Measurements from ENCODE around the gene TRDN.
"Not testable (repeated sequence)": the region's sequence is repeated elsewhere in the genome, so short reads cannot be mapped to it uniquely, and the experiment has no call there.

The TRDN gene

GRCh38 chr6:123240626-123241025, 396.1 kb downstream of the TRDN start:
- no peak for DNase-seq

- no peak for DNase-seq
These were observed 403.4 kb downstream of the TRDN start for GRCh38 chr6:123233336-123233735.

- not testable (repeated sequence) for DNase-seq
These were observed 409.0 kb downstream of the TRDN start for GRCh38 chr6:123227789-123228188.

GRCh38 chr6:123226398-123226797, 410.4 kb downstream of the TRDN start:
- DNase-seq: no peak

- no peak for DNase-seq
These were observed 412.7 kb downstream of the TRDN start for GRCh38 chr6:123224077-123224476.

- no peak for DNase-seq
These were observed 413.3 kb downstream of the TRDN start for GRCh38 chr6:123223461-123223860.

GRCh38 chr6:123215211-123215610, 421.5 kb downstream of the TRDN start:
- DNase-seq: no peak

GRCh38 chr6:123214433-123214832, 422.3 kb downstream of the TRDN start:
- no peak for DNase-seq

- no peak for DNase-seq
These were observed 422.8 kb downstream of the TRDN start for GRCh38 chr6:123213921-123214320.

- DNase-seq: no peak
These were observed 424.8 kb downstream of the TRDN start for GRCh38 chr6:123211777-123212545.

GRCh38 chr6:123210645-123211044, 426.1 kb downstream of the TRDN start:
- DNase-seq: no peak

- no peak for DNase-seq
These were observed 428.7 kb downstream of the TRDN start for GRCh38 chr6:123207967-123208510.

GRCh38 chr6:123203928-123204327, 432.8 kb downstream of the TRDN start:
- no peak for DNase-seq

- DNase-seq: no peak
These were observed 434.8 kb downstream of the TRDN start for GRCh38 chr6:123201869-123202372.

- no peak for DNase-seq
These were observed 443.5 kb downstream of the TRDN start for GRCh38 chr6:123193298-123193697.

GRCh38 chr6:123189816-123190215, 446.9 kb downstream of the TRDN start:
- DNase-seq: no peak

- no peak for DNase-seq
These were observed 453.8 kb downstream of the TRDN start for GRCh38 chr6:123182998-123183397.

- DNase-seq: no peak
These were observed 460.0 kb downstream of the TRDN start for GRCh38 chr6:123176706-123177105.

- DNase-seq: no peak
These were observed 465.2 kb downstream of the TRDN start for GRCh38 chr6:123171341-123172115.

- DNase-seq: no peak
These were observed 467.0 kb downstream of the TRDN start for GRCh38 chr6:123169774-123170095.

GRCh38 chr6:123168892-123169773, 467.6 kb downstream of the TRDN start:
- no peak for DNase-seq

GRCh38 chr6:123168466-123168865, 468.3 kb downstream of the TRDN start:
- no peak for DNase-seq

Data from NK-92 treated with Interleukin-12 subunit alpha and Interleukin-12 subunit beta, amount 100 ng/mL, for 24 hours (cell line).